NCI-H2227 (cell line): Measurements from ENCODE around the gene CCK.
"Not testable (repeated sequence)": the region's sequence is repeated elsewhere in the genome, so short reads cannot be mapped to it uniquely, and the experiment has no call there.

ENCODE experiments used
- DNase-seq: peaks from one replicate; lab custom pipeline; 2025; ENCODE audit not compliant: unreplicated experiment; lab: John Stamatoyannopoulos, UW

The CCK gene

GRCh38 chr3:42266085-42266484 is at the start of gene CCK:
Gene CCK (minus strand): TSS chr3:42266185. CDS start chr3:42263630, 2,555 bp downstream.
- DNase-seq = no peak

DNA sequence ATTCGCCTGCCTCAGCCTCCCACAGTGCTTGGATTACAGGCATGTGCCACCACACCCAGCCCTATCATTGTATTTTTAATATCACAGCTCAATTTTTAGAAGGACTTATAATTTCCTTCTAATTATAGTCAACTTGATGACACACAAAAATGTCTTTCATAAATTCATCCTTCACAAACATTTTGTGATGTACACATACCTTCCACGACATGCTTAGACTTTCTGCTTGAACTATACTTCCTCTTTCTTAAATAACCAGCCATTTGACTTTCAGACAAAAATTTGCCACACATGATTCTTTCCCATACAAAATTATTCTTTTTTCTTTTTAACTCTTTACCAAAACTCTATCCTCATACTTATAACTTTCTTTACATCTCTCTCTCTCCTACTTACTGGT is 48.4 kb upstream of the CCK start:
- DNase-seq = peak; percentile 3

DNA sequence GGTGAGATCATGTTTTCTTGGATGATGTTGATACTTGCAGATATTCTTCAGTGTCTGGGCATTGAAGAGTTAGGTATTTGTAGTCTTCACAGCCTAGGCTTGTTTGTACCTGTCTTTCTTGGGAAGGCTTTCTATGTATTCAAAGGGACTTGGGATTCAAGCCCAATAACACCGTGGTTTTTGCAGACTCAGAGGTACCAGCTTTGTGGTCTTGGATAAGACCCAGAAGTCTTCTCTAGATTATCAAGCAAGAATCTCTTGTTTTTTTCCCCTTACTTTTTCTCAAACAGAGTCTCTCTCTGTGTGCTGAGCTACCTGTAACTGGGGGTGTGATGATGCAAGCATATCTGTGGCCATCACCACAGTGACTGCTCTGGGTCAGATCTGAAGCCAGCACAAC is 42.7 kb upstream of the CCK start:
- no peak for DNase-seq

DNA sequence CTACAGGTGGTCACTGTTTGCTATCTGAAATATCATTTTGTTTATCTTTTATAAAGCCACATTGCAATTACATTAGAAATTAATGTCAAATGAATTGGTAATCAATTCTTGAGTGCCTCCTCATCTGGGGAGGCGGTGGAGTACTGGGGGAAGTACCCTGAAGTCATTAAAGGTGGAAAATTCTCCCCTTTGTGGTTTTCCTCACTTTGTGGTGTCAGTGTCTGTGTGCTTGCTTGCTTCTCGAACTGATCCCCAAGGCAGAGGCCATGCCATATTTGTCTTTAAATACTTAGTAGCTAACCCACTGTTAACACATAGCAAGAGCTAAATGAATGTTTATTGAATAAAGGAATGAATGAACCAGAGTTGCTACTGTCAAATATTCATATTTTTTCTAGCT is 40.5 kb upstream of the CCK start:
- DNase-seq = no peak

DNA sequence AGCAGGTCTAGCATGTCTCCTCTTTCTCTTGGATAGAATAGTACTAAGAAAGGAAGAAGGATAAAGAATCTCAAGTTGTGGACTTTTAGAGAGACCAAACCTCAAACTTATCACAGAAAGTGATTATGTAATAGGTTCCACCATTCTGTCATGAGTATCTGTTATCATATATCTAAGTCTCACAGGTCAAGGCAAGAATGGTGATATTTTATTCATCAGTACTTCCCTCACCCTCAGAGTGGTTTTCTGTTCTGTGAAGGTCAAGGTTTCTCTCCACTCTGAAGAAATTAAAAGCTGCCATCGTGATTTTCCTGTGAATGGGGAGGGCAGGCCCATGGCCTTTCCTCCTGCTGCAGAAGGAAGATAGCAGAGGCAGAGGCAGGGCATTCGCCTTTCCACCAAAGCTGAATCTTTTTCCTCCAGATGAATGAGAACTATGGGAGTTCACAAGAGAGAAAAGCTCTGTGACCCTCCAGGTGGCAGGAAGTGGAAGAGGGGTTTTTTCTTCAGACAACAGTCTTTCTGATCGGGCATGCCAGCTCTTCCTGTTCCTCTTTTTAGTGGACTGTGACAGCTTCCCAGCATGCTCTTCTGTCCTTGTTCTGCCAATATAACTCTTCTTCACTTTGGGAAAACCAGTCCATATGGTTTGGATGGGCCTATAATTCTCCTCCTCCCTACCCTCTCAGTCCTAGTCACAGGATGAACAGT is 37.1 kb upstream of the CCK start:
- no peak for DNase-seq

GRCh38 chr3:42301446-42302175 is 35.6 kb upstream of the CCK start:
- no peak for DNase-seq

- no peak for DNase-seq
Measured at GRCh38 chr3:42300778-42301177, 34.8 kb upstream of the CCK start.

GRCh38 chr3:42300013-42300412 is 34.0 kb upstream of the CCK start:
- DNase-seq = no peak

DNA sequence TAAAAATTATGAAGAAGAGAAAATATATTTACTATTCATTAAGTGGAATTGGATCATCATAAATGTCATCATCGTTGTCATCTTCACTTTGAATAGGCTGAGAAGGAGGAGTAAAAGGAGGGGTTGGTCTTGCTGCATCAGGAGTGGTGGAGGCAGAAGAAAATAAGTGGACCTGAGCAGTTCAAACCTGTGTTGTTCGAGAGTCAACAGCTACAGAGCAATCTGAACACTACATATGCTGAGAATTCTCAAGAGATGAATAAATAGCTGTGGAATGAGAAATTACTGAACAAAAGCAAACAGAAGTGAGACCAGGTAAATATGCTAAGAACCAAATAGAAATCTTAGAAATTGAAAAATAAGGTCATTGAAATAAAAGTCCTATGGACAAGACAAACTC is 32.3 kb upstream of the CCK start:
- DNase-seq = no peak

DNA sequence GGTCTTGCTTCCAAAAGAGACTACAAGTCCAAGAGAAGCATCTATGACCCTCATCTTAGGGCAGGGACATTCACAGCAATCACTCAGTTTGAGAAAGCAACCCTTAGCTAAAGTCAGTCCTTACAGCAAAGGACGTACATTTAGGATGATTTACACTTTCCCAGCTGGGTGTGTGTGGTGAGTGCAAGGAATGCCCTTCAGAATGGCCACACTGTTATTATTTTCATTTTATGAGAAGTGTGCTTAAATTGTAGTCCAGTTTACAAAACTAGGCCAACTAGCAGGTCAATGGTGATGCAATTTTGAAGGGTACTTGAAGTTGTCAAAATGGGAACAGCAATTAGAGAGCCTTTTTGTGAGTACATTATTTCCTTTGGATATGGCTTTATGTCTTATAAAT is 26.0 kb upstream of the CCK start:
- DNase-seq = peak; percentile 82

GRCh38 chr3:42290966-42291714 is 25.2 kb upstream of the CCK start:
- no peak for DNase-seq

DNA sequence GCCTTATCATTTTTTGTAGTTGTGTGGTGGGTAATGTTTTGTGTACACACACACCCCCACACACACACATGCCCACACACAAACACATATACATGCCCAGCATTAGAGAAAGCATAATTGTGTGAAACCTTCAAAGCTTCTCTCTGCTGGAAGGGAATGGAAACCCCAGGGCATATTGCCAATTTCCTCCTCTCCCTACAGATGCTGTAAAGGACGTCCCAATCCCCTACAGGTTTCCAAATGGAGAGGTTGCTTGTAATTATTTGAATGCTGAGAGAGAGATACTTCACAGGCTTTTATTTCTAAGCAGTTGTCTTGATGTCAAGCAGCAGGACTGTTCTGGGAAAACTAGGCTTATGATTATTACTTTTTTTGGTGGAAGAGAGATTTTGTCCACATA is 23.0 kb upstream of the CCK start:
- peak; percentile 73 for DNase-seq

DNA sequence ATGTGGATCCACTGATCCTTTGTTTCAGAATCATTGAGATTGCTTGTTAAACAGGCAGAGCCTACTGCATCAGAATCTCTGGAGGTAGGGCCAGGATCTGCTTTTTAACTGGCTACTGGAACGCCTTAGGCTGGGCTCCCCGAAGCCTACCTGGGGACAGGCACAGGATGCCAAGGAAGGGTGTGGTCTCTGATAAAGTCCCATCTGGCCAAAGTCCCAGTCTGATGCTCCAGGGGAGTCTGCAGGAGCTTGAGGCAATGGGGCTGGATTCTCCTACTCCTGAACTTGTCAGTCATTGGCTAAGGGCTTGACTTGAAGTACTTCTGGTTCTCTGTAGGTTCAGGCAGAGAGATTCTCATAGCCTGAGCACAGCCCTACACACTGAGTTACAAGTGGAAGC is 22.4 kb upstream of the CCK start:
- DNase-seq = no peak

DNA sequence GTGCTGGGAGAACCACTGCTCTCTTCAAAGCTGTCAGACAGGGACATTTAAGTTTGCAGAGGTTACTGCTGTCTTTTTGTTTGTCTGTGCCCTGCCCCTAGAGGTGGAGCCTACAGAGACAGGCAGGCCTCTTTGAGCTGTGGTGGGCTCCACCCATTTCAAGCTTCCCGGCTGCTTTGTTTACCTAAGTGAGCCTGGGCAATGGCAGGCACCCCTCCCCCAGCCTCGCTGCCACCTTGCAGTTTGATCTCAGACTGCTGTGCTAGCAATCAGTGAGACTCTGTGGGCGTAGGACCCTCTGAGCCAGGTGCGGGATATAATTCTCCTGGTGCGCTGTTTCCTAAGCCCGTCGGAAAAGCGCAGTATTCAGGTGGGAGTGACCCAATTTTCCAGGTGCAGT is 21.4 kb upstream of the CCK start:
- DNase-seq = not testable (repeated sequence)

DNA sequence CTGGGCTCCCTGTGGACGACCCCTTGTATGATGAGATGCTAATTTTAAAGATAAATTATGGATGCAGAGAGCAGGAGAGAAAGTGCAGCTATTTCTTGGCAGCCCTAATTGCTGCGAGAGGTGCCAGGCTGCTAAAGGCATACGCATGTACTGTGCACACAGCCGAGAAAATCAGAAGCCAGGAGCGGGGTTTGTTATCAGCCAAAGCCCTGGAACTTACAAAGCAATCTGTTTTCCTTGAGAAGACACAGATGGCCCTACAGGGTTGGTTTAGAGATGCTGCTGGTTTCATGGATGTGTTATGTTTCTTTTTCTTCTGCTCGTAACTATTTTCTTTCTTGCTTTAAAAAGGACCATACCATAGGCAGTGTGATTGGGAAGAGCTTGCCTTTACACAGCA is 11.7 kb upstream of the CCK start:
- DNase-seq = no peak

DNA sequence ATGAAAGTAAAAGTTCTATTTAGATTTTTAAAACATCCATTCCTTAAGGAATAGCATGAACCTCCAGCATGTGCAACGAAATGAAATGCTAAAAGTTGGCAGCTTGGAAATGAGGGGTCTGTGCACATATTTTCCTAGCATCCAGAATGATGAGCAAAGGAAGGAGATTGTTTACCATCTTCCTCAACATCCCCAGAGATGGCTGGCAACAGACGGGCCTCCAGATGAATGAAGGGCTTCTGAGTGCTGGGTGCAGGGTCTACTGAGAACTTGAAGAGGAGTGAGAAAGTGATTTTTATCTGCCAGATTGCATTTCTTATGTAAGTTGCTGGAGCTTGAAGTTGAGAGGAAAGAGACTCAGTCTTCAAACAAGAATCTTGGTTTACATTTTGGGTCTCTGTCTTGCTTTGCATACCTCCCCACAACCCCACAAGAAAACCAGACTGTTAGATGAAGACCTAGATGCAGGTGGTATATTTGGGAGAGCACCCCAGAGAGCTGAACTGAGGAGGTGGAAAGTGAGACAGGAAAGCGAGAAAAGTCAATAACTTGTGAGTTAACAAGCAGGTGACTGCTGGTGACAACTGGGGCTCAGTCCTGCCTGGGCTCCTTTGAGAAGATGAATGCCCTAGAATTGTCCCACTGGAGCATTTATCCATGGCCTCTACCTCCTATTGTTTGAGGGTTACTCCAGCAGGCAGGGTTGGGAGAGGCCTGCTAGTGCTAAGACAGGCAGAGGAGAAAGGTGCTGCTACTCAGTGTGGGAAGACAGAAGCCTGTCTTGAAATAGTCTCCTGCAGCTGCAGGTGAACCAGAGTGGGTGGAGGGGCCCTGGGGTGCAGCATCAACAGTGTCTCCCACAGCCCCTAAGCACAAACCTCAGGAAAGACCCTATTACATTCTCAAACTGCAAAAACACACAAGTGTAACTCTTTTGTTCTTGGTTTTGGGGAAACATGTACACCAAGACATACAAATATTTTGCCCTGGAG is 10.5 kb upstream of the CCK start:
- no peak for DNase-seq

GRCh38 chr3:42275217-42275616 is 9.2 kb upstream of the CCK start:
- no peak for DNase-seq

DNA sequence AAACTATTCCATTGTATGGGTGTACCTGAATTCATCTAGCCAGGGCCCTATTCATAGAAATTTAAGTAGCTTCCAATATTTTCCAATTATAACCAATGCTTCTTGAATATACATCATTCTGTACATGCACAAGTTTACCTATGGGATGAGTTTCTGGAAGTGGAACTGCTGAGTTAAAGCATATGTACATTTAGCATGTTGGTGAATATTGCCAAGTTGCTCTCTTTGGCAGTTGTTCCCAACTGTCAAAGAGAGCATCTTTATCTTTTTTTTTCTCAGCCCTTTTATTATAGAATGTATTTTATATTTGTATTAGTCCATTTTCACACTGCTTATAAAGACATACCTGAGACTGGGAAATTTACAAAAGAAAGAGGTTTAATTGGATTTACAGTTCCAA is 8.3 kb upstream of the CCK start:
- DNase-seq = no peak

GRCh38 chr3:42273361-42273760 is 7.4 kb upstream of the CCK start:
- no peak for DNase-seq

DNA sequence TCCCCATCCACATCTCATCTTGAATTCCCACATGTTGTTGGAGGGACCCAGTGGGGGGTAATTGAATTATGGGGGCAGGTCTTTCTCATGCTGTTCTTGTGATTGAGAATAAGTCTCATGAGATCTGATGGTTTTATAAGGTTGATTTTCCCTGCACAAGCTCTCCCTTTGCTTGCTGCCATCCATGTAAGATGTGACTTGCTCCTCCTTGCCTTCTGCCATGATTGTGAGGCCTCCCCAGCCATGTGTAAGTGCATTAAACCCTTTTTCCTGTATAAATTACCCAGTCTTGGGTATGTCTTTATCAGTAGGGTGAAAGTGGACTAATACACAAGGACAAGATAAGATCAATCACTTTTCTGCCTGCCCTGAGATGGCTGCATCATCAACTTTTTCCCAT is 5.8 kb upstream of the CCK start:
- DNase-seq = no peak

GRCh38 chr3:42270561-42270960 is 4.6 kb upstream of the CCK start:
- no peak for DNase-seq
